B cell (primary cell): ENCODE data around the gene CEND1.

ENCODE experiments used
- EZH2 ChIP-seq: IDR thresholded peaks from 2 replicates; pipeline ENCODE4 v1.6.1; 2012; ENCODE audit warnings: borderline replicate concordance, low read depth, mild to moderate bottlenecking, moderate library complexity, low read length; ENCODE audit not compliant: insufficient read depth, poor library complexity, severe bottlenecking
- TF ChIP-seq, protein P1 (sequence below): fragments of 200-600 bp; IDR thresholded peaks from one replicate; pipeline ENCODE4 v1.8.0; 2022; ENCODE audit warnings: antibody characterized with exemption, mild to moderate bottlenecking

GRCh38 chr11:793556-793955, 3.7 kb upstream of the CEND1 start:
- TF ChIP-seq, protein P1, sequence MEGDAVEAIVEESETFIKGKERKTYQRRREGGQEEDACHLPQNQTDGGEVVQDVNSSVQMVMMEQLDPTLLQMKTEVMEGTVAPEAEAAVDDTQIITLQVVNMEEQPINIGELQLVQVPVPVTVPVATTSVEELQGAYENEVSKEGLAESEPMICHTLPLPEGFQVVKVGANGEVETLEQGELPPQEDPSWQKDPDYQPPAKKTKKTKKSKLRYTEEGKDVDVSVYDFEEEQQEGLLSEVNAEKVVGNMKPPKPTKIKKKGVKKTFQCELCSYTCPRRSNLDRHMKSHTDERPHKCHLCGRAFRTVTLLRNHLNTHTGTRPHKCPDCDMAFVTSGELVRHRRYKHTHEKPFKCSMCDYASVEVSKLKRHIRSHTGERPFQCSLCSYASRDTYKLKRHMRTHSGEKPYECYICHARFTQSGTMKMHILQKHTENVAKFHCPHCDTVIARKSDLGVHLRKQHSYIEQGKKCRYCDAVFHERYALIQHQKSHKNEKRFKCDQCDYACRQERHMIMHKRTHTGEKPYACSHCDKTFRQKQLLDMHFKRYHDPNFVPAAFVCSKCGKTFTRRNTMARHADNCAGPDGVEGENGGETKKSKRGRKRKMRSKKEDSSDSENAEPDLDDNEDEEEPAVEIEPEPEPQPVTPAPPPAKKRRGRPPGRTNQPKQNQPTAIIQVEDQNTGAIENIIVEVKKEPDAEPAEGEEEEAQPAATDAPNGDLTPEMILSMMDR: no peak
- TF ChIP-seq EZH2: no peak
